Measurements from ENCODE around the gene NUP214.
"Not testable (repeated sequence)": the region's sequence is repeated elsewhere in the genome, so short reads cannot be mapped to it uniquely, and the experiment has no call there.

NUP214 gene

GRCh38 chr9:131161585-131161984, 36.2 kb downstream of the NUP214 start:
- no peak for DNase-seq (ENCODE audit: low spot score)

GRCh38 chr9:131162886-131163285, 37.5 kb downstream of the NUP214 start:
- no peak for DNase-seq (ENCODE audit: low spot score)

GRCh38 chr9:131165523-131165922, 40.1 kb downstream of the NUP214 start:
- no peak for DNase-seq (ENCODE audit: low spot score)

- no peak for DNase-seq (ENCODE audit: low spot score)
Measured at GRCh38 chr9:131167146-131167692, 41.8 kb downstream of the NUP214 start.

- DNase-seq (ENCODE audit: low spot score) = no peak
Measured at GRCh38 chr9:131167936-131168335, 42.5 kb downstream of the NUP214 start.

- DNase-seq (ENCODE audit: low spot score) = no peak
Measured at GRCh38 chr9:131169563-131170240, 44.3 kb downstream of the NUP214 start.

- no peak for DNase-seq (ENCODE audit: low spot score)
Measured at GRCh38 chr9:131173995-131174394, 48.6 kb downstream of the NUP214 start.

- no peak for DNase-seq (ENCODE audit: low spot score)
Measured at GRCh38 chr9:131174681-131175239, 49.4 kb downstream of the NUP214 start.

GRCh38 chr9:131177898-131178297, 52.5 kb downstream of the NUP214 start:
- no peak for DNase-seq (ENCODE audit: low spot score)

- peak; percentile 86 for DNase-seq (ENCODE audit: low spot score)
Measured at GRCh38 chr9:131178382-131178781, 53.0 kb downstream of the NUP214 start.

- DNase-seq (ENCODE audit: low spot score) = no peak
Measured at GRCh38 chr9:131178926-131179325, 53.5 kb downstream of the NUP214 start.

- DNase-seq (ENCODE audit: low spot score) = no peak
Measured at GRCh38 chr9:131179561-131180219, 54.3 kb downstream of the NUP214 start.

GRCh38 chr9:131180454-131180853, 55.1 kb downstream of the NUP214 start:
- no peak for DNase-seq (ENCODE audit: low spot score)

GRCh38 chr9:131181091-131181681, 55.8 kb downstream of the NUP214 start:
- DNase-seq (ENCODE audit: low spot score) = no peak

- no peak for DNase-seq (ENCODE audit: low spot score)
Measured at GRCh38 chr9:131185924-131186323, 60.5 kb downstream of the NUP214 start.

GRCh38 chr9:131186622-131187021, 61.2 kb downstream of the NUP214 start:
- DNase-seq (ENCODE audit: low spot score) = no peak

GRCh38 chr9:131187957-131188356, 62.6 kb downstream of the NUP214 start:
- no peak for DNase-seq (ENCODE audit: low spot score)

- no peak for DNase-seq (ENCODE audit: low spot score)
Measured at GRCh38 chr9:131188976-131189375, 63.6 kb downstream of the NUP214 start.

GRCh38 chr9:131190191-131190590, 64.8 kb downstream of the NUP214 start:
- no peak for DNase-seq (ENCODE audit: low spot score)

GRCh38 chr9:131191032-131191431, 65.6 kb downstream of the NUP214 start:
- not testable (repeated sequence) for DNase-seq (ENCODE audit: low spot score)

GRCh38 chr9:131191857-131192256, 66.5 kb downstream of the NUP214 start:
- no peak for DNase-seq (ENCODE audit: low spot score)

GRCh38 chr9:131193051-131193450, 67.7 kb downstream of the NUP214 start:
- no peak for DNase-seq (ENCODE audit: low spot score)

- DNase-seq (ENCODE audit: low spot score) = no peak
Measured at GRCh38 chr9:131194762-131195161, 69.4 kb downstream of the NUP214 start.

Data from ecto neural progenitor cell (in vitro differentiated cells).